ENCODE data around the gene MAPK13.

Gene MAPK13

GRCh38 chr6:36160147-36160760 lies 29.9 kb downstream of the MAPK13 start:
- DNase-seq, result no peak

- DNase-seq, result no peak
Observed at GRCh38 chr6:36169023-36170007, 39.0 kb downstream of the MAPK13 start.

- DNase-seq, result no peak
Observed at GRCh38 chr6:36170704-36171103, 40.4 kb downstream of the MAPK13 start.

GRCh38 chr6:36171573-36171972 lies 41.3 kb downstream of the MAPK13 start:
- DNase-seq, result no peak

GRCh38 chr6:36177166-36177565 lies 46.9 kb downstream of the MAPK13 start:
- no peak for DNase-seq

- no peak for DNase-seq
Observed at GRCh38 chr6:36178544-36178943, 48.2 kb downstream of the MAPK13 start.

GRCh38 chr6:36180126-36180525 lies 49.8 kb downstream of the MAPK13 start:
- DNase-seq, result no peak

- no peak for DNase-seq
Observed at GRCh38 chr6:36184311-36184710, 54.0 kb downstream of the MAPK13 start.

GRCh38 chr6:36186199-36186598 lies 55.9 kb downstream of the MAPK13 start:
- DNase-seq, result no peak

- peak; percentile 28 for DNase-seq
Observed at GRCh38 chr6:36187446-36187845, 57.1 kb downstream of the MAPK13 start.
